Upper lobe of left lung (tissue), 4 donors: ENCODE results near the gene CMPK2.

Source experiments
- EP300 ChIP-seq, 4 donors: sonication (generic); formaldehyde crosslinking; IDR thresholded peaks; one replicate each; pipeline ENCODE4 v1.5.1; 2017; ENCODE audit warnings: antibody characterized with exemption in 4 of 4, control low read depth in 2 of 4
- POLR2A ChIP-seq, 4 donors: fragments of 450-650 bp; IDR thresholded peaks; one replicate each; pipeline ENCODE4 v1.5.1; 2016 to 2017; ENCODE audit warnings: antibody characterized with exemption in 4 of 4, mild to moderate bottlenecking in 2 of 4
- POLR2AphosphoS5 ChIP-seq, 2 donors: sonication (generic); formaldehyde crosslinking; IDR thresholded peaks; one replicate each; pipeline ENCODE4 v1.5.1; 2017; ENCODE audit warnings: antibody characterized with exemption in 2 of 2

GRCh38 chr2:6810961-6811360 is 54.7 kb downstream of the CMPK2 start:
- no peak for TF ChIP-seq POLR2AphosphoS5 (IDR thresholded peaks at IDR 0.05)
- no peak for TF ChIP-seq POLR2A (IDR thresholded peaks at IDR 0.05)
- TF ChIP-seq EP300 (IDR thresholded peaks at IDR 0.05) = no peak
